M059J (cell line): Measurements from ENCODE around the gene ZNF256. TPM values are rescaled to one million over a fixed set of nuclear protein-coding genes. Genes with fewer than 3 reads are reported as not detected.

Experiments
- total RNA-seq: library from RNA; depleted of rRNA; stranded (reverse); fragments of >200 nt; shearing (Covaris generic); gene quantifications from 2 replicates; pipeline ENCODE4 v1.2.3, GENCODE V29; 2014; rRNA removed

Gene ZNF256
- total RNA-seq, 1 experiment from 2014 or later: 6.7 TPM

Other genes with a start within 250 kb of the ZNF256 start
- gene ZNF154, start 238.5 kb downstream of the ZNF256 start, total RNA-seq: not detected in 2 replicates
- 1.9 and 5.4 TPM in 2 replicates for gene ZNF671, start 220.1 kb downstream of the ZNF256 start, total RNA-seq
- 11.4 and 12.8 TPM in 2 replicates for gene ZNF776, start 200.9 kb downstream of the ZNF256 start, total RNA-seq
- 11.8 and 14.2 TPM in 2 replicates for gene ZNF586, start 178.0 kb downstream of the ZNF256 start, total RNA-seq
- gene ZNF552, start 132.8 kb downstream of the ZNF256 start, total RNA-seq: 0.69 and 0.84 TPM in 2 replicates
- 8.3 and 8.5 TPM in 2 replicates for gene ZNF587B, start 117.4 kb downstream of the ZNF256 start, total RNA-seq
- 6.5 and 19.6 TPM in 2 replicates for gene ZNF587, start 97.8 kb downstream of the ZNF256 start, total RNA-seq
- 0.64 and 2.2 TPM in 2 replicates for gene ZNF814, start 58.7 kb downstream of the ZNF256 start, total RNA-seq
- gene ZNF417, start 31.1 kb downstream of the ZNF256 start, total RNA-seq: 11.2 and 11.6 TPM in 2 replicates
- 6.6 and 7.0 TPM in 2 replicates for gene ZNF418, start 12.3 kb downstream of the ZNF256 start, total RNA-seq
- not detected in 2 replicates for gene C19orf18, start 26.8 kb upstream of the ZNF256 start, total RNA-seq
- gene ZNF606, start 55.1 kb upstream of the ZNF256 start, total RNA-seq: 13.2 and 13.4 TPM in 2 replicates
- gene ZSCAN1, start 86.3 kb upstream of the ZNF256 start, total RNA-seq: 1.2 TPM in 1 of 2 replicates, not detected in the other
- gene ZNF135, start 111.6 kb upstream of the ZNF256 start, total RNA-seq: 1.8 and 2.0 TPM in 2 replicates
- gene ZSCAN18, start 150.5 kb upstream of the ZNF256 start, total RNA-seq: 33.3 and 39.8 TPM in 2 replicates
- gene ZNF329, start 203.1 kb upstream of the ZNF256 start, total RNA-seq: 9.8 and 14.6 TPM in 2 replicates
- gene ZNF274, start 235.4 kb upstream of the ZNF256 start, total RNA-seq: 23.7 and 26.7 TPM in 2 replicates